PC-9 (cell line): ENCODE data around the gene ZNF497. TPM values are rescaled to one million over a fixed set of nuclear protein-coding genes. Genes with fewer than 3 reads are reported as not detected.

Experiments
- BruUV-seq: library from RNA; stranded (reverse); fragments of 400-500 nt; replicated peaks from 2 replicates; lab custom pipeline; 2021; lab: Mats Ljungman, UMichigan
- CTCF ChIA-PET: fragments of 300-600 bp; sonication (Branson Sonifier 250); formaldehyde crosslinking; loops from one replicate; lab custom pipeline; 2022; ENCODE audit warnings: antibody characterized with exemption; lab: Charles Lee
- POLR2A ChIA-PET: fragments of 300-600 bp; sonication (Branson Sonifier 250); formaldehyde crosslinking; loops from one replicate; lab custom pipeline; 2022; ENCODE audit warnings: antibody characterized with exemption; ENCODE audit not compliant: unreplicated experiment; lab: Charles Lee
- DNase-seq, 2 experiments: peaks; one replicate each; pipeline versions ENCODE4 v3.0.0 to v3.0.0-alpha.2; 2015 to 2022; ENCODE audit warnings: mixed read lengths in 1 of 2
- H2AFZ ChIP-seq: fragments of 200-600 bp; sonication (generic); 2 replicates; pipeline ENCODE4 v1.8.1; 2017; ENCODE audit warnings: antibody characterized with exemption
- H3F3A ChIP-seq: fragments of 200-600 bp; sonication (generic); 2 replicates; pipeline ENCODE4 v1.8.1; 2017; ENCODE audit warnings: antibody characterized with exemption, mild to moderate bottlenecking, low read depth; ENCODE audit not compliant: insufficient read depth
- H3K27ac ChIP-seq: fragments of 200-600 bp; sonication (generic); 2 replicates; pipeline ENCODE4 v1.6.1; 2016; ENCODE audit warnings: mixed run types
- H3K27me3 ChIP-seq: fragments of 200-600 bp; sonication (generic); 2 replicates; pipeline ENCODE4 v1.6.1; 2016; ENCODE audit warnings: low read depth, mixed run types; ENCODE audit not compliant: insufficient read depth
- H3K36me3 ChIP-seq: fragments of 200-600 bp; sonication (generic); 2 replicates; pipeline ENCODE4 v1.6.1; 2016; ENCODE audit warnings: low read depth, mixed run types
- H3K4me1 ChIP-seq: fragments of 200-600 bp; sonication (generic); replicated peaks from 2 replicates; pipeline ENCODE4 v1.6.1; 2016; ENCODE audit warnings: mixed run types; ENCODE audit not compliant: insufficient read depth
- H3K4me2 ChIP-seq: fragments of 200-600 bp; sonication (generic); 2 replicates; pipeline ENCODE4 v1.6.1; 2017; ENCODE audit warnings: mixed run types
- H3K4me3 ChIP-seq: fragments of 200-600 bp; sonication (generic); 2 replicates; pipeline ENCODE4 v1.6.1; 2016; ENCODE audit warnings: mixed run types
- H3K79me2 ChIP-seq: fragments of 200-600 bp; sonication (generic); 2 replicates; pipeline ENCODE4 v1.6.1; 2017; ENCODE audit warnings: low read depth, mixed run types
- H3K9me2 ChIP-seq: fragments of 200-600 bp; sonication (generic); 2 replicates; pipeline ENCODE4 v1.8.1; 2017; ENCODE audit warnings: mild to moderate bottlenecking; ENCODE audit not compliant: insufficient read depth
- H3K9me3 ChIP-seq: fragments of 200-600 bp; sonication (generic); 2 replicates; pipeline ENCODE4 v1.8.1; 2016; ENCODE audit warnings: low read depth; ENCODE audit not compliant: insufficient read depth
- H4K20me1 ChIP-seq: fragments of 200-600 bp; sonication (generic); 2 replicates; pipeline ENCODE4 v1.8.1; 2017; ENCODE audit not compliant: insufficient read depth
- CTCF ChIP-seq: fragments of 200-600 bp; sonication (generic); conservative IDR thresholded peaks from 2 replicates; pipeline ENCODE4 v1.6.1; 2017; ENCODE audit warnings: mixed run types, antibody characterized with exemption, mild to moderate bottlenecking, moderate library complexity
- EZH2 ChIP-seq: fragments of 200-600 bp; sonication (generic); IDR thresholded peaks from 2 replicates; pipeline ENCODE4 v1.8.0; 2017; ENCODE audit warnings: antibody characterized with exemption, low read depth
- intact Hi-C: fragments of 100-400 bp; cut with micrococcal nuclease; formaldehyde crosslinking; loops from one replicate; pipeline ENCODE4 v1.10.0; 2022; ENCODE audit not compliant: unreplicated experiment
- total RNA-seq: library from RNA; stranded (reverse); gene quantifications from 2 replicates; pipeline ENCODE4 v1.2.3, GENCODE V29; 2021

The ZNF497 gene
- total RNA-seq, 1 experiment from 2014 or later = 7.2 TPM

GRCh38 chr19:58388175-58388526 lies 25.6 kb upstream of the ZNF497 start:
- H2AFZ ChIP-seq = no peak overlapping the region
- H3K4me2 ChIP-seq = peak overlapping the region; percentile 90
- peaks cover 22% of the 10 kb centered on the region for H4K20me1 ChIP-seq
- no peak for DNase-seq
- peak overlapping the region; percentile 93 for H3K4me3 ChIP-seq
- H3K27ac ChIP-seq = no peak overlapping the region
- TF ChIP-seq CTCF = no peak
- TF ChIP-seq EZH2 = no peak
- H3K36me3 ChIP-seq = no peaks in the 10 kb centered on the region
- CTCF ChIA-PET = no interaction called here
- H3K9me3 ChIP-seq = no peaks in the 10 kb centered on the region
- no peaks in the 10 kb centered on the region for H3K9me2 ChIP-seq
- H3K4me1 ChIP-seq = peaks cover 22% of the 10 kb centered on the region
- H3K79me2 ChIP-seq = peaks cover 68% of the 10 kb centered on the region
- POLR2A ChIA-PET = no interaction called here
- no peaks in the 10 kb centered on the region for H3K27me3 ChIP-seq
- intact Hi-C loops = no loop called here
- H3F3A ChIP-seq = peaks cover 23% of the 10 kb centered on the region; the same call in 1 of the 2 replicates
- no TSS peak for BruUV-seq

GRCh38 chr19:58387338-58388174 lies 25.0 kb upstream of the ZNF497 start:
- BruUV-seq = TSS peak; percentile 45
- POLR2A ChIA-PET = no interaction called here
- H3K4me2 ChIP-seq = peak overlapping the region; percentile 90
- CTCF ChIA-PET = no interaction called here
- H3F3A ChIP-seq = peaks cover 17% of the 10 kb centered on the region; the same call in 1 of the 2 replicates
- H3K27ac ChIP-seq = peak overlapping the region; percentile 95; the same call in 1 of the 2 replicates
- H3K36me3 ChIP-seq = no peaks in the 10 kb centered on the region
- H3K9me2 ChIP-seq = no peaks in the 10 kb centered on the region
- intact Hi-C loops = no loop called here
- H3K4me1 ChIP-seq = peaks cover 22% of the 10 kb centered on the region
- H3K9me3 ChIP-seq = no peaks in the 10 kb centered on the region
- no peak for DNase-seq
- H3K79me2 ChIP-seq = peaks cover 65% of the 10 kb centered on the region
- no peak overlapping the region for H2AFZ ChIP-seq
- H3K27me3 ChIP-seq = no peaks in the 10 kb centered on the region
- peak overlapping the region; percentile 93 for H3K4me3 ChIP-seq
- peaks cover 19% of the 10 kb centered on the region for H4K20me1 ChIP-seq
- TF ChIP-seq EZH2 = no peak
- TF ChIP-seq CTCF = no peak

DNA sequence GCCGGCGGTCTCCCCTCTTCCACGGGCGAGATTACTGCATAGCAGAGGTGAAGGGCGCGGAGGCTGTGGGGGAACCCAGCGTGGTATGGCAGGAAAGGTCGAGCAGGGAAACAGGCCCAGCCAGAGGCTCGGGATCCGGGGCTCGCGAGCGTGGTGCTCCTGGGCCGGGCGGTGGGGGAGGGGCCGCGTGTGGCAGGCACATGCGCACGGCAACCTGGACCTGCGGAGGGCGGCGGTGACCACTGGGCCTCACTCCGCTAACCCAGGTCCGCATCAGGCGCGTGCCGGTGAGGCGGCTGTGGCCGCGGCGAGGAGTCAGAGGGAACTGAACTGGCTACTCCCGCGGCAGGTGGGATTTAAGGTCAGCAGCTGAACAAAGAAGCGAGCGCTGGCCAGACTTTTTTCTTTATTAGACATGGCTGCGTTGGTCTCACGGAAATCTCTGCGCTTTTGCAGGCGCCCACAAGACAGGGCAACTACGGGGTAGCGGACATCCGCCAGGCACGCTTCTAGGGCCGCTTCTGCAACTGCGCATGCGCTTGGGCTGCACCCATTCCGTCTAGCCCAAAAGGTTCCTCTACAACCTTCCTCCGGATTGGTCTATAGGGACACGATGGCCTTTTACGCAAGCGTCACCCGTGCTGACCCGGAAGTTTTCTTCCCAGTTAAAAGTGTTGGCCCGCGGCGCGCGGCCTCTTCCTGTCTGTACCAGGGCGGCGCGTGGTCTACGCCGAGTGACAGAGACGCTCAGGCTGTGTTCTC lies 24.2 kb upstream of the ZNF497 start, which contains the start of gene RPS5:
Gene RPS5 (plus strand): TSS at position 694 of the 762 bp plus-strand sequence. CDS start 869 bp downstream, outside the sequence.
- no peaks in the 10 kb centered on the region for H3K27me3 ChIP-seq
- TF ChIP-seq EZH2 (no peak), CTCF (no peak)
- no peaks in the 10 kb centered on the region for H3K9me2 ChIP-seq
- ChIA-PET POLR2A (interaction anchor here (0.6 kb wide), 1 partner anchor 168 kb away, joined by 3 read pairs; the partner anchor contains the start of gene CHMP2A), CTCF (no interaction called here)
- H3K79me2 ChIP-seq = peaks cover 68% of the 10 kb centered on the region
- no peaks in the 10 kb centered on the region for H3K9me3 ChIP-seq
- H4K20me1 ChIP-seq = peaks cover 15% of the 10 kb centered on the region
- peak within 1 kb of the TSS; percentile 95 for H3K27ac ChIP-seq
- DNase-seq = peak; percentile 90 to 91
- intact Hi-C loops = no loop called here
- H3K4me1 ChIP-seq = peaks cover 22% of the 10 kb centered on the region
- TSS peak; percentile 74 for BruUV-seq
- peaks cover 9% of the 10 kb centered on the region; the same call in 1 of the 2 replicates for H3F3A ChIP-seq
- H3K4me3 ChIP-seq = peak within 1 kb of the TSS; percentile 93
- no peaks in the 10 kb centered on the region for H3K36me3 ChIP-seq
- H2AFZ ChIP-seq = peak within 1 kb of the TSS; percentile 73
- H3K4me2 ChIP-seq = peak within 1 kb of the TSS; percentile 90
